GM23338 (cell line): ENCODE results near the gene OR2S2. TPM values are rescaled to one million over a fixed set of nuclear protein-coding genes. Genes with fewer than 3 reads are reported as not detected.

Experiments
- ETS1 ChIP-seq: IDR thresholded peaks from 2 replicates; pipeline ENCODE4 v1.6.1; 2016; ENCODE audit warnings: antibody characterized with exemption
- EZH2 ChIP-seq: fragments of 200-600 bp; sonication (generic); IDR thresholded peaks from one replicate; pipeline ENCODE4 v1.8.0; 2017; ENCODE audit warnings: antibody characterized with exemption, mild to moderate bottlenecking, low read depth; ENCODE audit not compliant: unreplicated experiment
- ZNF462 ChIP-seq: fragments of 250-450 bp; sonication (Bioruptor Pico); IDR thresholded peaks from 2 replicates; pipeline ENCODE4 v1.5.0; 2020; ENCODE audit warnings: mild to moderate bottlenecking, moderate library complexity
- polyA plus RNA-seq: library from polyadenylated mRNA; unstranded; fragments of >200 nt; fragmentation: Nextera tagmentation; extraction: Ambion mirVana; gene quantifications from 2 replicates; pipeline ENCODE4 v1.2.1, GENCODE V29; 2016
- total RNA-seq: library from RNA; depleted of rRNA; stranded (reverse); fragments of >200 nt; shearing (Covaris generic); gene quantifications from 2 replicates; pipeline ENCODE4 v1.2.3, GENCODE V29; 2014; rRNA removed

The OR2S2 gene
- total and polyA plus RNA-seq, 2 experiments from 2014 or later = not detected

GRCh38 chr9:35907711-35908503 lies 50.0 kb downstream of the OR2S2 start (continued):
- no peak for TF ChIP-seq ZNF462
- no peak for TF ChIP-seq EZH2
- no peak for TF ChIP-seq ETS1

Other genes starting within 250 kb of the OR2S2 start
- gene TLN1, start 226.0 kb downstream of the OR2S2 start, total RNA-seq = 116 and 120 TPM in 2 replicates
- 21.5 and 26.0 TPM in 2 replicates for gene TLN1, start 226.0 kb downstream of the OR2S2 start, polyA plus RNA-seq
- gene CREB3, start 225.5 kb downstream of the OR2S2 start, total RNA-seq = 24.9 and 32.4 TPM in 2 replicates
- 19.2 and 20.3 TPM in 2 replicates for gene CREB3, start 225.5 kb downstream of the OR2S2 start, polyA plus RNA-seq
- gene GBA2, start 208.9 kb downstream of the OR2S2 start, total RNA-seq = 80.1 and 80.2 TPM in 2 replicates
- gene GBA2, start 208.9 kb downstream of the OR2S2 start, polyA plus RNA-seq = 32.1 and 32.8 TPM in 2 replicates
- gene RGP1, start 208.9 kb downstream of the OR2S2 start, total RNA-seq = 12.9 and 16.0 TPM in 2 replicates
- 2.7 and 2.8 TPM in 2 replicates for gene RGP1, start 208.9 kb downstream of the OR2S2 start, polyA plus RNA-seq
- not detected in 2 replicates for gene MSMP, start 203.9 kb downstream of the OR2S2 start, total RNA-seq
- 0.57 and 0.81 TPM in 2 replicates for gene MSMP, start 203.9 kb downstream of the OR2S2 start, polyA plus RNA-seq
- 7.6 and 14.4 TPM in 2 replicates for gene NPR2, start 166.6 kb downstream of the OR2S2 start, total RNA-seq
- 9.0 and 9.8 TPM in 2 replicates for gene NPR2, start 166.6 kb downstream of the OR2S2 start, polyA plus RNA-seq
- gene SPAG8, start 145.9 kb downstream of the OR2S2 start, total RNA-seq = 0.45 TPM in 1 of 2 replicates, not detected in the other
- 0.17 and 0.45 TPM in 2 replicates for gene SPAG8, start 145.9 kb downstream of the OR2S2 start, polyA plus RNA-seq
- 20.9 and 23.8 TPM in 2 replicates for gene HINT2, start 143.1 kb downstream of the OR2S2 start, total RNA-seq
- gene HINT2, start 143.1 kb downstream of the OR2S2 start, polyA plus RNA-seq = 69.9 and 74.5 TPM in 2 replicates
- gene FAM221B, start 129.4 kb downstream of the OR2S2 start, total RNA-seq = not detected in 2 replicates
- 0.09 and 0.47 TPM in 2 replicates for gene FAM221B, start 129.4 kb downstream of the OR2S2 start, polyA plus RNA-seq
- 5.5 and 7.5 TPM in 2 replicates for gene TMEM8B, start 128.9 kb downstream of the OR2S2 start, total RNA-seq
- gene TMEM8B, start 128.9 kb downstream of the OR2S2 start, polyA plus RNA-seq = 3.6 and 4.2 TPM in 2 replicates
- not detected in 2 replicates for gene OR13J1, start 87.8 kb downstream of the OR2S2 start, total RNA-seq
- 0.15 TPM in 1 of 2 replicates, not detected in the other for gene OR13J1, start 87.8 kb downstream of the OR2S2 start, polyA plus RNA-seq
- not detected in 2 replicates for gene HRCT1, start 52.0 kb downstream of the OR2S2 start, total RNA-seq
- not detected in 2 replicates for gene HRCT1, start 52.0 kb downstream of the OR2S2 start, polyA plus RNA-seq
- gene SPAAR, start 48.7 kb downstream of the OR2S2 start, total RNA-seq = not detected in 2 replicates
- 0.17 TPM in 1 of 2 replicates, not detected in the other for gene SPAAR, start 48.7 kb downstream of the OR2S2 start, polyA plus RNA-seq
- gene RECK, start 78.8 kb upstream of the OR2S2 start, total RNA-seq = 8.1 and 8.6 TPM in 2 replicates
- 11.3 and 11.6 TPM in 2 replicates for gene RECK, start 78.8 kb upstream of the OR2S2 start, polyA plus RNA-seq
- gene GLIPR2, start 178.6 kb upstream of the OR2S2 start, total RNA-seq = 4.4 and 5.1 TPM in 2 replicates
- 5.7 and 7.0 TPM in 2 replicates for gene GLIPR2, start 178.6 kb upstream of the OR2S2 start, polyA plus RNA-seq
- gene CCIN, start 211.2 kb upstream of the OR2S2 start, total RNA-seq = 0.14 TPM in 1 of 2 replicates, not detected in the other
- gene CCIN, start 211.2 kb upstream of the OR2S2 start, polyA plus RNA-seq = not detected in 2 replicates
- gene CLTA, start 232.8 kb upstream of the OR2S2 start, total RNA-seq = 259 and 288 TPM in 2 replicates
- gene CLTA, start 232.8 kb upstream of the OR2S2 start, polyA plus RNA-seq = 223 and 229 TPM in 2 replicates